Transverse colon (tissue), 3 donors: Measurements from ENCODE around the gene KLK13.

Experiments
- EP300 ChIP-seq: sonication (generic); formaldehyde crosslinking; IDR thresholded peaks from one replicate; pipeline ENCODE4 v1.6.1; 2017; ENCODE audit warnings: antibody characterized with exemption, low read depth
- TF ChIP-seq, protein P1 (sequence below), 5 experiments: fragments of 200-600 bp in 3 of 5; fragments of 450-650 bp in 2 of 5; sonication (generic) in 3 of 5; IDR thresholded peaks; 1 replicate in 2 of 5; 2 replicates in 3 of 5; pipeline ENCODE4 v1.5.1; 2016 to 2017; ENCODE audit warnings: antibody characterized with exemption in 5 of 5, inconsistent platforms in 3 of 5, mild to moderate bottlenecking in 2 of 5, moderate library complexity in 1 of 5

DNA sequence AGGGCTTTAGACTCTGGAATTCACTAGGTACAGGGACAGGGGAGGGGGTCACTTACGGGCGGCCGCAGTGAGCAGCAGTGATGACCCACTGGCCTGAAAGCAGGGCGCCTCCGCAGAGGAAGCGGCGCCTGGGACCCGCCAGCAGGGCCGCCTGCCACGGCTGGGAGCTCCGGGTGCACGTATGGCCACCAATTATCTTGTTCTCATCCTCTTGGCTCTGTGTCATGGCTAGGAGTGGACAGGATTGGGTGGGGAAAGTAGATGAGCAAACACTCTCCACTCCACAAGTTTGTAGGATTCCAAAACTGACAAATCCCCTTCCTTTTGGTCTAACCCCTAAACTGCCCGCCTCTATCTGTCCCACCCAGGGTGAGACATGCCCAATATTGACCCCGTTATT lies 16.6 kb upstream of the KLK13 start:
- TF ChIP-seq, protein P1, sequence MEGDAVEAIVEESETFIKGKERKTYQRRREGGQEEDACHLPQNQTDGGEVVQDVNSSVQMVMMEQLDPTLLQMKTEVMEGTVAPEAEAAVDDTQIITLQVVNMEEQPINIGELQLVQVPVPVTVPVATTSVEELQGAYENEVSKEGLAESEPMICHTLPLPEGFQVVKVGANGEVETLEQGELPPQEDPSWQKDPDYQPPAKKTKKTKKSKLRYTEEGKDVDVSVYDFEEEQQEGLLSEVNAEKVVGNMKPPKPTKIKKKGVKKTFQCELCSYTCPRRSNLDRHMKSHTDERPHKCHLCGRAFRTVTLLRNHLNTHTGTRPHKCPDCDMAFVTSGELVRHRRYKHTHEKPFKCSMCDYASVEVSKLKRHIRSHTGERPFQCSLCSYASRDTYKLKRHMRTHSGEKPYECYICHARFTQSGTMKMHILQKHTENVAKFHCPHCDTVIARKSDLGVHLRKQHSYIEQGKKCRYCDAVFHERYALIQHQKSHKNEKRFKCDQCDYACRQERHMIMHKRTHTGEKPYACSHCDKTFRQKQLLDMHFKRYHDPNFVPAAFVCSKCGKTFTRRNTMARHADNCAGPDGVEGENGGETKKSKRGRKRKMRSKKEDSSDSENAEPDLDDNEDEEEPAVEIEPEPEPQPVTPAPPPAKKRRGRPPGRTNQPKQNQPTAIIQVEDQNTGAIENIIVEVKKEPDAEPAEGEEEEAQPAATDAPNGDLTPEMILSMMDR (IDR thresholded peaks at IDR 0.05) = no peak
- TF ChIP-seq EP300 = no peak
